ENCODE results near the gene KRTAP10-3. TPM values are rescaled to one million over a fixed set of nuclear protein-coding genes. Genes with fewer than 3 reads are reported as not detected.

The KRTAP10-3 gene
- total and polyA plus RNA-seq, 5 experiments from 2014 or later = not detected

GRCh38 chr21:44514218-44514520 is 44.4 kb downstream of the KRTAP10-3 start:
- no peaks in the 10 kb centered on the region for H3K9me3 Mint-ChIP-seq
- ATAC-seq = no peak
- no peaks in the 10 kb centered on the region for H3K36me3 Mint-ChIP-seq
- H3K27ac Mint-ChIP-seq = peak overlapping the region in 1 of 10 donors; percentile 43
- POLR2A ChIA-PET = interaction anchor here (1.4 kb wide), 1 partner anchor 226 kb away, joined by 3 read pairs; no protein-coding TSS in a partner anchor
- H3K4me1 Mint-ChIP-seq = peaks cover 0 to 14% (median 7%) of the 10 kb centered on the region in 4 donors
- DNase-seq = no peak
- H3K27me3 Mint-ChIP-seq = peaks cover 0 to 1% (median 0%) of the 10 kb centered on the region in 5 donors
- H3K4me3 Mint-ChIP-seq = no peak overlapping the region

GRCh38 chr21:44513389-44514217 is 45.0 kb downstream of the KRTAP10-3 start:
- POLR2A ChIA-PET = interaction anchor here (1.4 kb wide), 1 partner anchor 226 kb away, joined by 3 read pairs; no protein-coding TSS in a partner anchor
- Mint-ChIP-seq H3K4me1 (peaks cover 0 to 14% (median 7%) of the 10 kb centered on the region in 4 donors), H3K36me3 (no peaks in the 10 kb centered on the region), H3K27me3 (peaks cover 0 to under 1% (median 0%) of the 10 kb centered on the region in 5 donors), H3K9me3 (no peaks in the 10 kb centered on the region), H3K4me3 (no peak overlapping the region), H3K27ac (peak overlapping the region in 3 of 10 donors; percentile 20 to 72 (median 43))
- no peak for DNase-seq
- ATAC-seq = no peak

- H3K27me3 Mint-ChIP-seq = no peaks in the 10 kb centered on the region
- POLR2A ChIA-PET = interaction anchor here (1.4 kb wide), 1 partner anchor 227 kb away, joined by 3 read pairs; no protein-coding TSS in a partner anchor
- peaks cover 0 to 14% (median 6%) of the 10 kb centered on the region in 4 donors for H3K4me1 Mint-ChIP-seq
- H3K36me3 Mint-ChIP-seq = no peaks in the 10 kb centered on the region
- no peaks in the 10 kb centered on the region for H3K9me3 Mint-ChIP-seq
- ATAC-seq (no peak), DNase-seq (no peak)
- H3K27ac Mint-ChIP-seq = peak overlapping the region in 2 of 10 donors; percentile 49 to 72
- no peak overlapping the region for H3K4me3 Mint-ChIP-seq
Observed at GRCh38 chr21:44512496-44513388, 45.9 kb downstream of the KRTAP10-3 start.

GRCh38 chr21:44511938-44512275 is 46.7 kb downstream of the KRTAP10-3 start:
- POLR2A ChIA-PET = interaction anchor here (0.8 kb wide), 1 partner anchor 241 kb away, joined by 3 read pairs; no protein-coding TSS in a partner anchor
- H3K36me3 Mint-ChIP-seq = no peaks in the 10 kb centered on the region
- no peak overlapping the region for H3K4me3 Mint-ChIP-seq
- H3K27ac Mint-ChIP-seq = no peak overlapping the region
- no peaks in the 10 kb centered on the region for H3K9me3 Mint-ChIP-seq
- no peak for DNase-seq
- H3K4me1 Mint-ChIP-seq = peaks cover 0 to 14% (median 5%) of the 10 kb centered on the region in 4 donors
- H3K27me3 Mint-ChIP-seq = no peaks in the 10 kb centered on the region
- ATAC-seq = no peak

- ATAC-seq (no peak), DNase-seq (no peak)
- Mint-ChIP-seq H3K27me3 (no peaks in the 10 kb centered on the region), H3K36me3 (no peaks in the 10 kb centered on the region), H3K4me3 (peak overlapping the region in 7 of 10 donors; percentile 24 to 62 (median 39)), H3K9me3 (no peaks in the 10 kb centered on the region), H3K27ac (peak overlapping the region in 1 of 10 donors; percentile 27), H3K4me1 (peaks cover 0 to 14% (median 4%) of the 10 kb centered on the region in 4 donors)
- POLR2A ChIA-PET = interaction anchor here (0.5 to 2.3 kb wide), 6 partner anchors 108 to 282 kb away, joined by 3 to 12 read pairs (median 4); partner anchors contain the start of genes CFAP410 and KRTAP12-3
Observed at GRCh38 chr21:44511219-44511937, 47.2 kb downstream of the KRTAP10-3 start.

- POLR2A ChIA-PET = interaction anchor here (0.5 to 2.3 kb wide), 8 partner anchors 108 to 422 kb away, joined by 3 to 12 read pairs (median 4); partner anchors contain the start of genes CFAP410 and KRTAP12-3
- Mint-ChIP-seq H3K27ac (peak overlapping the region in 4 of 10 donors; percentile 10 to 45 (median 32)), H3K9me3 (no peaks in the 10 kb centered on the region), H3K4me1 (peaks cover 0 to 14% (median 4%) of the 10 kb centered on the region in 4 donors), H3K4me3 (peak overlapping the region; percentile 24 to 64 (median 46)), H3K36me3 (no peaks in the 10 kb centered on the region), H3K27me3 (no peaks in the 10 kb centered on the region)
- ATAC-seq (peak; percentile 94 to 99), DNase-seq (peak; percentile 68 to 94 (median 84))
Observed at GRCh38 chr21:44510508-44511218, 47.9 kb downstream of the KRTAP10-3 start.

GRCh38 chr21:44510109-44510507 is 48.5 kb downstream of the KRTAP10-3 start:
- ATAC-seq = no peak
- POLR2A ChIA-PET = interaction anchor here (0.5 to 2.3 kb wide), 7 partner anchors 109 to 422 kb away, joined by 3 to 12 read pairs (median 4); partner anchors contain the start of gene KRTAP12-3
- H3K36me3 Mint-ChIP-seq = no peaks in the 10 kb centered on the region

GRCh38 chr21:44509539-44509938 is 49.1 kb downstream of the KRTAP10-3 start:
- peaks cover 0 to 11% (median 4%) of the 10 kb centered on the region in 4 donors for H3K4me1 Mint-ChIP-seq
- H3K4me3 Mint-ChIP-seq = no peak overlapping the region
- DNase-seq (no peak), ATAC-seq (no peak)
- no peaks in the 10 kb centered on the region for H3K27me3 Mint-ChIP-seq
- no peaks in the 10 kb centered on the region for H3K36me3 Mint-ChIP-seq
- no peaks in the 10 kb centered on the region for H3K9me3 Mint-ChIP-seq
- H3K27ac Mint-ChIP-seq = peak overlapping the region in 2 of 10 donors; percentile 37 to 45
- POLR2A ChIA-PET = interaction anchor here (0.8 to 2.3 kb wide), 6 partner anchors 109 to 423 kb away, joined by 3 to 12 read pairs (median 4); partner anchors contain the start of gene KRTAP12-3

More at GRCh38 chr21:44510109-44510507, 48.5 kb downstream of the KRTAP10-3 start:
- Mint-ChIP-seq H3K9me3 (no peaks in the 10 kb centered on the region), H3K27ac (peak overlapping the region in 2 of 10 donors; percentile 12 to 45), H3K27me3 (no peaks in the 10 kb centered on the region), H3K4me1 (peaks cover 0 to 14% (median 4%) of the 10 kb centered on the region in 4 donors), H3K4me3 (peak overlapping the region in 1 of 10 donors; percentile 45)
- DNase-seq = no peak

- H3K4me3 Mint-ChIP-seq = no peak overlapping the region
- H3K27ac Mint-ChIP-seq = no peak overlapping the region
- H3K36me3 Mint-ChIP-seq = no peaks in the 10 kb centered on the region
- no peak for DNase-seq
- POLR2A ChIA-PET = interaction anchor here (2.3 kb wide), 1 partner anchor 284 kb away, joined by 10 read pairs; no protein-coding TSS in a partner anchor
- no peak for ATAC-seq
- H3K9me3 Mint-ChIP-seq = no peaks in the 10 kb centered on the region
- peaks cover 5 to 15% (median 6%) of the 10 kb centered on the region in 4 donors for H3K4me1 Mint-ChIP-seq
- H3K27me3 Mint-ChIP-seq = no peaks in the 10 kb centered on the region
Observed at GRCh38 chr21:44508711-44509445, 49.7 kb downstream of the KRTAP10-3 start.

- POLR2A ChIA-PET = no interaction called here
- DNase-seq (no peak), ATAC-seq (no peak)
- H3K27ac Mint-ChIP-seq = no peak overlapping the region
- no peak overlapping the region for H3K4me3 Mint-ChIP-seq
- H3K36me3 Mint-ChIP-seq = no peaks in the 10 kb centered on the region
- no peaks in the 10 kb centered on the region for H3K9me3 Mint-ChIP-seq
- H3K4me1 Mint-ChIP-seq = peaks cover 7 to 18% (median 8%) of the 10 kb centered on the region in 4 donors
- no peaks in the 10 kb centered on the region for H3K27me3 Mint-ChIP-seq
Observed at GRCh38 chr21:44508426-44508710, 50.2 kb downstream of the KRTAP10-3 start.
